Epithelial cell of proximal tubule (primary cell): ENCODE measurements around the gene PLCD1. TPM values are rescaled to one million over a fixed set of nuclear protein-coding genes. Genes with fewer than 3 reads are reported as not detected.

Source experiments
- DNase-seq: peaks from one replicate; pipeline ENCODE4 v3.0.0-alpha.2; 2011; ENCODE audit warnings: low read depth
- H3K4me3 ChIP-seq: 2 replicates; pipeline ENCODE4 v1.5.1; 2011; ENCODE audit warnings: low read depth, mild to moderate bottlenecking, low read length
- total RNA-seq: library from RNA; depleted of rRNA; stranded (reverse); fragments of >200 nt; gene quantifications from 2 replicates; pipeline ENCODE4 v1.2.3, GENCODE V29; 2015
- TF ChIP-seq, protein P1 (sequence below): conservative IDR thresholded peaks from 2 replicates; pipeline ENCODE4 v1.5.1; 2012; ENCODE audit warnings: low read depth, mild to moderate bottlenecking, low read length

Gene PLCD1
- total RNA-seq, 1 donor from 2014 or later = 11.2 TPM

DNA sequence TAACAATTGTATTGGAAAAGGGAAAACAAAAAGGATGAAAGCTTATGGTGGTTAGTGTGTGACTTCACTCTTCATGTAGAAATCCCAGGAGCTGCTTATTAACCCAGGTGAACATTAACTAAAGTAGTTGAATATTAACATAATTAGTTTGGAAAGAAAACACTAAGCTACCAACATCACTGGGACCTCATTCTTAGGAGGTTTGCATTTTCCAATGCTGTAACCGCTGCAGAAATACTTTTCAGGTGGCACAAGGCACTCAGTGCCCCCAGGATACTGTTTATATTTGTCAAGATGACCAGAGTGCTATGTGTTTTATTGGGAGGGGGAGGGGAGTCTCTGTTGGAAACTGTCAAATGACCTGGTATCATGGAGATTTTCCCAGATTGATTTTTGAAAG, 64.7 kb downstream of the PLCD1 start:
- DNase-seq = peak; percentile 90
- peak overlapping the region; percentile 33 for H3K4me3 ChIP-seq
- TF ChIP-seq, protein P1, sequence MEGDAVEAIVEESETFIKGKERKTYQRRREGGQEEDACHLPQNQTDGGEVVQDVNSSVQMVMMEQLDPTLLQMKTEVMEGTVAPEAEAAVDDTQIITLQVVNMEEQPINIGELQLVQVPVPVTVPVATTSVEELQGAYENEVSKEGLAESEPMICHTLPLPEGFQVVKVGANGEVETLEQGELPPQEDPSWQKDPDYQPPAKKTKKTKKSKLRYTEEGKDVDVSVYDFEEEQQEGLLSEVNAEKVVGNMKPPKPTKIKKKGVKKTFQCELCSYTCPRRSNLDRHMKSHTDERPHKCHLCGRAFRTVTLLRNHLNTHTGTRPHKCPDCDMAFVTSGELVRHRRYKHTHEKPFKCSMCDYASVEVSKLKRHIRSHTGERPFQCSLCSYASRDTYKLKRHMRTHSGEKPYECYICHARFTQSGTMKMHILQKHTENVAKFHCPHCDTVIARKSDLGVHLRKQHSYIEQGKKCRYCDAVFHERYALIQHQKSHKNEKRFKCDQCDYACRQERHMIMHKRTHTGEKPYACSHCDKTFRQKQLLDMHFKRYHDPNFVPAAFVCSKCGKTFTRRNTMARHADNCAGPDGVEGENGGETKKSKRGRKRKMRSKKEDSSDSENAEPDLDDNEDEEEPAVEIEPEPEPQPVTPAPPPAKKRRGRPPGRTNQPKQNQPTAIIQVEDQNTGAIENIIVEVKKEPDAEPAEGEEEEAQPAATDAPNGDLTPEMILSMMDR = no peak

DNA sequence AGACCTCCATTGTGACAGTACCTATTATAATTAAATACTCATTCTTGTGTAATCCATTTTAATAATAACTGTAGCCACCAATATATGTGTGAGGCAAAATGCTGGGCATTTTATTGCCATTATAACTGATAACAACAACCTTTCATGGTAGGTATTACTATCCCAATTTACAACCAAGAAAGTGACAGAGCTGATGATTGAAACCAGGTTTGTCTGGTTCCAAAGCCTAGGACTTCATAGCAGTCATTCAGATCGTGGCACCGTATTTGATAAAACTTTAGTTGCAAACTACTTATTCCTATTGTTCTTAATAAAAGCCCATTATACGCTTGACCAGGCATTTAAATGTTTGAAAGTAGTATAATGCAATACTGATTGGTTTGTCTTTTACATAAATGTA, 65.3 kb downstream of the PLCD1 start:
- TF ChIP-seq, protein P1 = no peak
- peak overlapping the region; percentile 33 for H3K4me3 ChIP-seq
- DNase-seq = no peak

GRCh38 chr3:37963635-37964034, 65.8 kb downstream of the PLCD1 start:
- TF ChIP-seq, protein P1 = peak; percentile 34
- DNase-seq = peak; percentile 92
- no peak overlapping the region for H3K4me3 ChIP-seq

DNA sequence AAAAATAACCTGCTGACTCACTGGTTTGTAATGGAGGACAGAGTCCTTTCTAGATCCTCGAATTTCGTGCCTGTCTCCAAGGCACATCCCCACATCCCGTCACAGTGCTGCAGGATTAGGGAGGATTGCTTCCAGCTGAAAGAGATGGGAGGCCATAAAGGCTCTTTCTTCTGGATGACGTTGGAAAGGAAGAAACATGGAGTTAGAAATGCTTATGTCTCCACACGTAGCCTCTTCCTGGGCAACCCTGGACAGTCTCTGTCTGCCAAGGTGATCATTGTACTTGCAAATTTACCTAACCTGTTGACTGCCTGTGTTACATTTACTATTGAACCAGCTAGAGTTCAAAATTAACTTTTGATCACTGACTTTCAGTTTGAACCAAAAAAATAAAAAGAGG, 66.4 kb downstream of the PLCD1 start:
- DNase-seq = no peak
- no peak overlapping the region for H3K4me3 ChIP-seq
- TF ChIP-seq, protein P1 = no peak

GRCh38 chr3:37961622-37962431, 67.6 kb downstream of the PLCD1 start:
- TF ChIP-seq, protein P1 = no peak
- H3K4me3 ChIP-seq = no peak overlapping the region
- DNase-seq = no peak

DNA sequence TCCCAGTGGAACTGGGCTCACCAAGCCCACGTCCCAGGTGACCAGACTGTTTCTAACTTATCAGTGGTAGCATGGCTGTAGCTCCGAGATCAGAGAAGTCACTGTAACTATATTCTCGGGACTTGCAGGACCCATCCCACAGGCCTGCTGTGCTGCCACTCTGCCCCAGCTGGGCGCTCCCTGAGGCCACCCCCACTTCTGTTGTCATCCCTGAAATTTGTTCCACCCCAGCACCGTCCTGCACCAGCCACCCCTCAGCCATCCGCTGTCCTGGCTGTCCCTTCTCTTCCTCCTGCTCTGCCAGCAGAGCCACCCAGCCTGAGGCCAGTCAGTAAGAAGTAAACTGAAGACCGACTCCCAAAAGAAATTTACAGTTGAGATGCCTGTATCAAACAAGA, 71.9 kb downstream of the PLCD1 start:
- TF ChIP-seq, protein P1 = no peak
- H3K4me3 ChIP-seq = no peak overlapping the region
- DNase-seq = no peak

Other genes starting within 250 kb of the PLCD1 start
- 25.5 and 26.7 TPM in 2 replicates for gene CTDSPL, start 167.8 kb downstream of the PLCD1 start, total RNA-seq
- 5.3 and 6.1 TPM in 2 replicates for gene VILL, start 38.9 kb downstream of the PLCD1 start, total RNA-seq
- gene DLEC1, start 9.6 kb upstream of the PLCD1 start, total RNA-seq = not detected in 2 replicates
- 37.8 and 56.9 TPM in 2 replicates for gene ACAA1, start 107.5 kb upstream of the PLCD1 start, total RNA-seq
- 47.3 and 51.1 TPM in 2 replicates for gene MYD88, start 109.0 kb upstream of the PLCD1 start, total RNA-seq
- 34.8 and 39.2 TPM in 2 replicates for gene OXSR1, start 135.9 kb upstream of the PLCD1 start, total RNA-seq
- gene SLC22A13, start 236.2 kb upstream of the PLCD1 start, total RNA-seq = not detected in 2 replicates